ENCODE results near the gene TMEM129.

Gene TMEM129

GRCh38 chr4:1721666-1722550 is 785 bp upstream of the TMEM129 start:
- H3K23ac ChIP-seq (ENCODE audit: low read length) = no peak overlapping the region
- peak overlapping the region; percentile 86 for H3K4me3 ChIP-seq (ENCODE audit: low read depth, low read length)
- H3K9ac ChIP-seq (ENCODE audit: low read length) = peak overlapping the region; percentile 13
- H3K4me2 ChIP-seq (ENCODE audit: low read length) = peak overlapping the region; percentile 65
- peak overlapping the region; percentile 18 for H2BK120ac ChIP-seq (ENCODE audit: insufficient read depth, low read length, poor library complexity)
- H4K12ac ChIP-seq (ENCODE audit: low read depth, low read length) = no peak overlapping the region
- DNase-seq = no peak
- H4K91ac ChIP-seq (ENCODE audit: low read depth, low read length) = peak overlapping the region; percentile 48
- H3K18ac ChIP-seq (ENCODE audit: low read length) = no peak overlapping the region
- no peak overlapping the region for H2BK12ac ChIP-seq (ENCODE audit: low read length)
- H3K79me2 ChIP-seq (ENCODE audit: control insufficient read depth, insufficient read depth, low read length, poor library complexity) = peaks cover 19% of the 10 kb centered on the region
- no peak overlapping the region for H3K27ac ChIP-seq (ENCODE audit: low read depth, low read length)
- H2AFZ ChIP-seq (ENCODE audit: insufficient read depth, low read length, poor library complexity) = peak overlapping the region; percentile 24
- H3K27me3 ChIP-seq (ENCODE audit: insufficient read depth, low read length) = no peaks in the 10 kb centered on the region
- peaks cover 43 to 46% of the 10 kb centered on the region in 2 experiments for H3K36me3 ChIP-seq (ENCODE audit: control insufficient read depth in 1 of 2, insufficient read depth in 2 of 2, low read length in 2 of 2)
- peak overlapping the region; percentile 59 for H3K4ac ChIP-seq (ENCODE audit: low read depth, low read length)
- H2AK5ac ChIP-seq (ENCODE audit: low read length) = no peak overlapping the region
- H3K4me1 ChIP-seq (ENCODE audit: control insufficient read depth in 1 of 2, insufficient read depth in 2 of 2, low read length in 2 of 2) = peaks cover 14 to 18% of the 10 kb centered on the region in 2 experiments
- peak overlapping the region; percentile 3 for H2BK5ac ChIP-seq (ENCODE audit: low read depth, low read length, poor library complexity)
- H3K9me3 ChIP-seq (ENCODE audit: insufficient read depth, low read depth, low read length) = no peaks in the 10 kb centered on the region
- peak overlapping the region; percentile 19 for H4K8ac ChIP-seq (ENCODE audit: low read depth, low read length)
- H3K79me1 ChIP-seq (ENCODE audit: low read length) = peaks cover 6% of the 10 kb centered on the region
- no CpG with 5 or more reads among the region's 61 CpGs for WGBS (ENCODE audit: extremely low coverage, insufficient coverage, insufficient read length)
- H3K14ac ChIP-seq (ENCODE audit: low read length) = peak overlapping the region; percentile 32

GRCh38 chr4:1720163-1720983 is 750 bp downstream of the TMEM129 start:
- no CpG with 5 or more reads among the region's 79 CpGs for WGBS (ENCODE audit: extremely low coverage, insufficient coverage, insufficient read length)
- H4K12ac ChIP-seq (ENCODE audit: low read depth, low read length) = peak overlapping the region; percentile 86

GRCh38 chr4:1718095-1718850 is 2.9 kb downstream of the TMEM129 start:
- no peak overlapping the region for H3K23ac ChIP-seq (ENCODE audit: low read length)
- no peak overlapping the region for H2BK120ac ChIP-seq (ENCODE audit: insufficient read depth, low read length, poor library complexity)
- H2AK5ac ChIP-seq (ENCODE audit: low read length) = no peak overlapping the region
- H2BK12ac ChIP-seq (ENCODE audit: low read length) = no peak overlapping the region
- H4K8ac ChIP-seq (ENCODE audit: low read depth, low read length) = no peak overlapping the region
- H3K18ac ChIP-seq (ENCODE audit: low read length) = no peak overlapping the region
- H3K79me2 ChIP-seq (ENCODE audit: control insufficient read depth, insufficient read depth, low read length, poor library complexity) = peaks cover 19% of the 10 kb centered on the region
- no peaks in the 10 kb centered on the region for H3K9me3 ChIP-seq (ENCODE audit: insufficient read depth, low read depth, low read length)
- H4K91ac ChIP-seq (ENCODE audit: low read depth, low read length) = no peak overlapping the region
- no peaks in the 10 kb centered on the region for H3K27me3 ChIP-seq (ENCODE audit: insufficient read depth, low read length)
- H3K9ac ChIP-seq (ENCODE audit: low read length) = no peak overlapping the region
- no peak overlapping the region for H3K4ac ChIP-seq (ENCODE audit: low read depth, low read length)
- H2BK5ac ChIP-seq (ENCODE audit: low read depth, low read length, poor library complexity) = no peak overlapping the region
- H3K14ac ChIP-seq (ENCODE audit: low read length) = no peak overlapping the region
- no peak overlapping the region for H4K12ac ChIP-seq (ENCODE audit: low read depth, low read length)
- H2AFZ ChIP-seq (ENCODE audit: insufficient read depth, low read length, poor library complexity) = no peak overlapping the region
- H3K27ac ChIP-seq (ENCODE audit: low read depth, low read length) = no peak overlapping the region
- H3K4me2 ChIP-seq (ENCODE audit: low read length) = no peak overlapping the region
- H3K36me3 ChIP-seq (ENCODE audit: control insufficient read depth in 1 of 2, insufficient read depth in 2 of 2, low read length in 2 of 2) = peaks cover 23 to 29% of the 10 kb centered on the region in 2 experiments
- no peak for DNase-seq
- H3K4me3 ChIP-seq (ENCODE audit: low read depth, low read length) = peak overlapping the region; percentile 29
- peaks cover 6% of the 10 kb centered on the region for H3K79me1 ChIP-seq (ENCODE audit: low read length)
- H3K4me1 ChIP-seq (ENCODE audit: control insufficient read depth in 1 of 2, insufficient read depth in 2 of 2, low read length in 2 of 2) = peaks cover 14 to 20% of the 10 kb centered on the region in 2 experiments
- no CpG with 5 or more reads among the region's 31 CpGs for WGBS (ENCODE audit: extremely low coverage, insufficient coverage, insufficient read length)

More at GRCh38 chr4:1720163-1720983, 750 bp downstream of the TMEM129 start:
- Histone ChIP-seq H2BK5ac (ENCODE audit: low read depth, low read length, poor library complexity) (peak overlapping the region; percentile 18), H2AK5ac (ENCODE audit: low read length) (peak overlapping the region; percentile 16), H3K79me2 (ENCODE audit: control insufficient read depth, insufficient read depth, low read length, poor library complexity) (peaks cover 19% of the 10 kb centered on the region), H4K8ac (ENCODE audit: low read depth, low read length) (peak overlapping the region; percentile 91), H3K79me1 (ENCODE audit: low read length) (peaks cover 6% of the 10 kb centered on the region), H3K4ac (ENCODE audit: low read depth, low read length) (peak overlapping the region; percentile 30), H3K4me3 (ENCODE audit: low read depth, low read length) (peak overlapping the region; percentile 90), H3K14ac (ENCODE audit: low read length) (peak overlapping the region; percentile 95), H4K91ac (ENCODE audit: low read depth, low read length) (peak overlapping the region; percentile 89), H2BK12ac (ENCODE audit: low read length) (no peak overlapping the region), H3K9ac (ENCODE audit: low read length) (peak overlapping the region; percentile 57), H2BK120ac (ENCODE audit: insufficient read depth, low read length, poor library complexity) (peak overlapping the region; percentile 71), H3K27me3 (ENCODE audit: insufficient read depth, low read length) (no peaks in the 10 kb centered on the region), H3K4me1 (ENCODE audit: control insufficient read depth in 1 of 2, insufficient read depth in 2 of 2, low read length in 2 of 2) (peaks cover 14 to 18% of the 10 kb centered on the region in 2 experiments), H3K4me2 (ENCODE audit: low read length) (peak overlapping the region; percentile 80), H3K36me3 (ENCODE audit: control insufficient read depth in 1 of 2, insufficient read depth in 2 of 2, low read length in 2 of 2) (peaks cover 38 to 41% of the 10 kb centered on the region in 2 experiments), H3K18ac (ENCODE audit: low read length) (peak overlapping the region; percentile 82), H3K9me3 (ENCODE audit: insufficient read depth, low read depth, low read length) (no peaks in the 10 kb centered on the region), H3K27ac (ENCODE audit: low read depth, low read length) (peak overlapping the region; percentile 40), H2AFZ (ENCODE audit: insufficient read depth, low read length, poor library complexity) (peak overlapping the region; percentile 89), H3K23ac (ENCODE audit: low read length) (peak overlapping the region; percentile 56)
- DNase-seq = peak in 1 of 2 donors; percentile 31

All from trophoblast cell (in vitro differentiated cells and primary cell).